Fibroblast of lung (primary cell): Measurements from ENCODE around the gene CCDC85C. TPM values are rescaled to one million over a fixed set of nuclear protein-coding genes. Genes with fewer than 3 reads are reported as not detected.
A peak's percentile ranks its signal among the peaks of the same experiment; 100 is the strongest.

Experiments used
- DNase-seq, 2 donors: peaks; one replicate each; pipeline versions ENCODE4 v3.0.0 to v3.0.0-alpha.2; 2010; ENCODE audit warnings: low read depth in 2 of 2
- H2AFZ ChIP-seq: 2 replicates; pipeline ENCODE4 v1.5.1; 2012; ENCODE audit warnings: low read length, control low read depth, inconsistent platforms
- H3K27ac ChIP-seq: 2 replicates; pipeline ENCODE4 v1.5.1; 2011; ENCODE audit warnings: low read length, control low read depth; ENCODE audit not compliant: insufficient read depth
- H3K27me3 ChIP-seq: 2 replicates; pipeline ENCODE4 v1.5.1; 2011; ENCODE audit warnings: mild to moderate bottlenecking, low read length; ENCODE audit not compliant: control insufficient read depth, insufficient read depth
- H3K36me3 ChIP-seq: 2 replicates; pipeline ENCODE4 v1.5.1; 2011; ENCODE audit warnings: low read length; ENCODE audit not compliant: control insufficient read depth, insufficient read depth
- H3K4me1 ChIP-seq: 2 replicates; pipeline ENCODE4 v1.5.1; 2011; ENCODE audit warnings: low read length; ENCODE audit not compliant: control insufficient read depth, insufficient read depth; ENCODE audit errors: extremely low read depth
- H3K4me2 ChIP-seq: 2 replicates; pipeline ENCODE4 v1.5.1; 2011; ENCODE audit warnings: low read length, control low read depth; ENCODE audit not compliant: insufficient read depth; ENCODE audit errors: extremely low read depth
- H3K4me3 ChIP-seq, 4 experiments: fragments of 200-600 bp in 1 of 4; sonication (generic) in 1 of 4; replicated peaks in 1 of 4; 2 replicates each; pipeline ENCODE4 v1.5.1; 2011 to 2016; ENCODE audit warnings: low read length in 4 of 4, low read depth in 3 of 4, mild to moderate bottlenecking in 3 of 4, control low read depth in 2 of 4, inconsistent platforms in 1 of 4, mixed read lengths in 1 of 4; ENCODE audit not compliant: insufficient read depth in 1 of 4; ENCODE audit errors: control extremely low read depth in 1 of 4
- H3K79me2 ChIP-seq: 2 replicates; pipeline ENCODE4 v1.5.1; 2012; ENCODE audit warnings: mild to moderate bottlenecking, low read length, inconsistent platforms; ENCODE audit not compliant: control insufficient read depth, insufficient read depth
- H3K9ac ChIP-seq: 2 replicates; pipeline ENCODE4 v1.5.1; 2011; ENCODE audit warnings: mild to moderate bottlenecking, low read length, control low read depth; ENCODE audit not compliant: insufficient read depth
- H3K9me3 ChIP-seq: 2 replicates; pipeline ENCODE4 v1.5.1; 2012; ENCODE audit warnings: low read depth, low read length; ENCODE audit not compliant: control insufficient read depth, insufficient read depth
- H4K20me1 ChIP-seq: 2 replicates; pipeline ENCODE4 v1.5.1; 2011; ENCODE audit warnings: low read length; ENCODE audit not compliant: control insufficient read depth, insufficient read depth; ENCODE audit errors: extremely low read depth
- CTCF ChIP-seq, 2 donors: IDR thresholded peaks in 1 of 2; conservative IDR thresholded peaks in 1 of 2; 1 replicate in 1 of 2; 2 replicates in 1 of 2; pipeline ENCODE4 v1.5.1; 2011 to 2012; ENCODE audit warnings: low read length in 2 of 2, control low read depth in 1 of 2, inconsistent platforms in 1 of 2, low read depth in 1 of 2, mild to moderate bottlenecking in 1 of 2
- EZH2 ChIP-seq: IDR thresholded peaks from 2 replicates; pipeline ENCODE4 v1.5.1; 2012; ENCODE audit warnings: low read length, control low read depth, mild to moderate bottlenecking; ENCODE audit errors: missing control alignments
- polyA plus RNA-seq, 2 donors: library from polyadenylated mRNA; depleted of rRNA in 1 of 2; stranded (reverse) in 1 of 2; unstranded in 1 of 2; fragments of >200 nt; gene quantifications; 2 replicates each; pipeline ENCODE4 v1.2.1, GENCODE V29; 2011 to 2012; ENCODE audit warnings: missing spikeins in 1 of 2
- total RNA-seq: library from RNA; depleted of rRNA; stranded (reverse); fragments of >200 nt; gene quantifications from 2 replicates; pipeline ENCODE4 v1.2.1, GENCODE V29; 2014

The CCDC85C gene
- total and polyA plus RNA-seq, 2 donors (not counting 1 experiment from before 2014, with no cell fraction given), result 4.6 to 9.6 TPM

- Histone ChIP-seq H3K9me3 (no peaks in the 10 kb centered on the region), H3K9ac (no peak overlapping the region), H4K20me1 (no peaks in the 10 kb centered on the region), H3K4me2 (no peak overlapping the region), H3K79me2 (no peaks in the 10 kb centered on the region), H3K36me3 (no peaks in the 10 kb centered on the region), H3K4me1 (no peaks in the 10 kb centered on the region), H3K27ac (no peak overlapping the region), H2AFZ (no peak overlapping the region), H3K27me3 (no peaks in the 10 kb centered on the region), H3K4me3 (no peak overlapping the region)
- DNase-seq, result no peak
- TF ChIP-seq EZH2 (no peak), CTCF (conservative IDR thresholded peaks at IDR 0.05 in 1 of 2, IDR thresholded peaks at IDR 0.05 in 1 of 2; ENCODE audit: low read depth in 1 of 2, low read length in 2 of 2) (no peak)
Measured at GRCh38 chr14:99632410-99633035, 28.5 kb upstream of the CCDC85C start.

GRCh38 chr14:99630202-99630601 is 26.2 kb upstream of the CCDC85C start:
- H3K9ac ChIP-seq, result no peak overlapping the region
- H3K4me2 ChIP-seq, result no peak overlapping the region
- H3K9me3 ChIP-seq, result no peaks in the 10 kb centered on the region
- no peaks in the 10 kb centered on the region for H4K20me1 ChIP-seq
- no peaks in the 10 kb centered on the region for H3K36me3 ChIP-seq
- no peaks in the 10 kb centered on the region for H3K27me3 ChIP-seq
- H2AFZ ChIP-seq, result no peak overlapping the region
- DNase-seq, result no peak
- H3K27ac ChIP-seq, result no peak overlapping the region
- H3K79me2 ChIP-seq, result no peaks in the 10 kb centered on the region
- no peaks in the 10 kb centered on the region for H3K4me1 ChIP-seq
- TF ChIP-seq CTCF (conservative IDR thresholded peaks at IDR 0.05 in 1 of 2, IDR thresholded peaks at IDR 0.05 in 1 of 2; ENCODE audit: low read depth in 1 of 2, low read length in 2 of 2) (no peak), EZH2 (no peak)
- H3K4me3 ChIP-seq, result no peak overlapping the region

GRCh38 chr14:99628887-99629618 is 25.0 kb upstream of the CCDC85C start:
- no peak overlapping the region for H3K9ac ChIP-seq
- peak overlapping the region; percentile 50 for H2AFZ ChIP-seq
- H3K9me3 ChIP-seq, result no peaks in the 10 kb centered on the region
- H3K4me3 ChIP-seq, result no peak overlapping the region
- H3K4me1 ChIP-seq, result no peaks in the 10 kb centered on the region
- H4K20me1 ChIP-seq, result no peaks in the 10 kb centered on the region
- H3K79me2 ChIP-seq, result no peaks in the 10 kb centered on the region
- DNase-seq, result peak; percentile 57 to 68
- H3K27ac ChIP-seq, result no peak overlapping the region
- H3K27me3 ChIP-seq, result no peaks in the 10 kb centered on the region
- TF ChIP-seq CTCF (conservative IDR thresholded peaks at IDR 0.05 in 1 of 2, IDR thresholded peaks at IDR 0.05 in 1 of 2; ENCODE audit: low read depth in 1 of 2, low read length in 2 of 2), result peak; percentile 94 to 96
- no peak for TF ChIP-seq EZH2
- no peak overlapping the region for H3K4me2 ChIP-seq
- no peaks in the 10 kb centered on the region for H3K36me3 ChIP-seq
